ENCODE measurements around the gene ELL2.
A peak's percentile ranks its signal among the peaks of the same experiment; 100 is the strongest.
"Not testable (repeated sequence)": the region's sequence is repeated elsewhere in the genome, so short reads cannot be mapped to it uniquely, and the experiment has no call there.

The ELL2 gene

DNA sequence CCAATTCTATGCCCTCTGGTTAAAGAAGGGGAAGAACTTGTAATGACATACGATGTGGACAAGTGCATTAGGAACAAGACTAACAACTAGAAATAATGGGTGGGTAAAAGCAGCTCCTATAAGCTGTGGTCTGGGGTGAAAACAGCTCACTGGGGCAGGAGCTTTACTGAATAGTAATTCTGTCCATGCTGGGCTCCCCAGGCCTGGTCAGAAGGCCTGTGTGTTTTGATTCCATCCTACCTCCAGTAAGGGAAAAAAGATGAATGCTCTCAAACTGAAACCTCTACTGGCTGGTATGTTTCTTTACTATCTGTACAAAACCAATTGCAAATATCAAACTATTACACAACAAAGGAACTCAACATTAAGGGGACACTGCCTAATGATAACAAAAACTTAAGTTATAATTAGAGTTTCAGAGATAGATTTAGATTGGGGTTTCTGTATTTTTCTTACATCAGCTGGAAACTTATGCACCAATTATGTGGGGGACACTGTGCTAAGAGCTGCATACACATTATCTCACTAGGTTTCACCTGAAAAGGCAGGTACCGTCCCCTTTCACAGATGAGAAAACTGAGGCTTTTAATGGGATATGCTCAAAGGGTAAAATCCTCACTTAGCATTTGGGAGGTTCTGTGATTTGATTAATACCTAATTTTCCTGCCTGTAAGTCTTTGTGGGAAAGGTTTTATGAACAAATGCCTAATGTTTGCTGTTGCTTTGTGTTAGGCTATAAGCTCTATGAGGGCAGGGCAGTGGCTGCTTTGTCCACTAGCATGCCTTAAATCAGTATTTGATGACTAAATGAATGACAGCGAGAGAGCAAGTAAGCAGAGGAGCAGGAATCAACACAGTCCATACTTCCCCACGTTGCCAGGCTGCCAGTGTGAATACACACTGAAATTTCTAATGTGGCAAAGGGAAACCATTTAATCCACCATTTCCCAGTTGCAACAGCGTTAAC is 53.6 kb downstream of the ELL2 start:
- no peak for DNase-seq (ENCODE audit: low spot score)

DNA sequence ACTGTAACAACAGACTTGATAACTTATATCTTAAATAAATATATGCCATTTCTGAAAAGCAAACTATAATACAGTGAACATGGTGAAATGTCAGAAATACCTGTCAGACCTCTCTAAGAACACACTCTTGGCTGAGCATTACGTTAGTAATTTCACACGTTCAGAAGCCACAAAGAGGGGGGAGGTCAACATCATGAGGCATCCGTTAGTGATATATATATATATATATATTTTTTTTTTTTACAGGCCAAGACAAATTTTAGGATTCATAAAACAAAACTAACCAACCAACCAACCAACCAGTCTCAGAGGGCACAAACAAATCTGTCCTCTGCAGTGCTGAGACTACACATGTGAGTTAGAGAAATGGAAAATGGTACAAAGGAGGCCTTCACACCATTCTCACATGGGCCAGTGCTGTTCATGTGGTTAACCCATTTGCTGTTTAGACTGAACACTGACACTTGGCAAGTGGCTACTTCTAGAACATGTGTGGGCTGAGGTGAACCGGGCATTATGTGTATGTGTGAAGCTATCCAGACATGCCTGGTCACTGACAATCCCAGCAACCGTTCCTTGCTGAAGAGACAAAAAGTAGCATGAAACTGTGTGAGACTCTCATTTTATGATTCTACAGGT is 54.5 kb downstream of the ELL2 start:
- DNase-seq (ENCODE audit: low spot score) = no peak

DNA sequence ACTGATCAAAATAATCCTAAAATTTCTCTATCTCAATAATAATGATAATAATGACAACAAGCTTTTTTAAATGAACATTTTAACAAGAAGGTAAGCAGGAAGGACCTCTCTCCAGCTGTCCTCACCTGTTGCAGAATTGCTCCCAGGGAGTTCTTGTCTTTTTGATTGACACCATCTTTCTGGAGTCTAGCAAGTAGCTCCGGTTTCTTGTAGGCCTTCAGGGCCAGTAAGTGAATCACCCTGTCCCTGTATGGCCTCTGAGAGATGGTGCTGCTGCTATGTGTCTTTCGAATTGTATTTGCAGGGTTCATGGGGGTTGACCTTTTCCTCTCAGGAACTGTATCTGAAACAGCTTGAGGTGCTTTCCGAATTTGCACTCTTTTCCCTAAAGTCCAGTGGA is 55.3 kb downstream of the ELL2 start:
- DNase-seq (ENCODE audit: low spot score) = not testable (repeated sequence)

DNA sequence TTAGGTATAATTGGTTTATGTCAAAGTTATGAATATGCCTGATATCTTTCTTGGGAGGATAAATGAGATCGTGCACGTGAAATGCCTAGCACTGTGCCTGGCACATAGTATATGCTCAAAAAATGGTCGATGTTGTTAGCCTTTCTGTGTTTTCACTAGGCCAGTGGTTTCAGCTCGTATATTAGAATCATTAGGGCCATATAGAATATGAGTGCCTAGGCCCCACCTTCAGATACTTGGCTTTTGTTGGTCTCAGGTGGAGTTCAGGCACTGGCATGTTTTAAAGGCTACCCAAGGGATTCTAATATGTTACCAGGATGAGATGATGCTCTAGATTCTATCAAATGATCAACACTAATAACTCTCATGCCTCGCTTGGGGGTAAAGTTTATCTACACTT is 56.8 kb downstream of the ELL2 start:
- no peak for DNase-seq (ENCODE audit: low spot score)

DNA sequence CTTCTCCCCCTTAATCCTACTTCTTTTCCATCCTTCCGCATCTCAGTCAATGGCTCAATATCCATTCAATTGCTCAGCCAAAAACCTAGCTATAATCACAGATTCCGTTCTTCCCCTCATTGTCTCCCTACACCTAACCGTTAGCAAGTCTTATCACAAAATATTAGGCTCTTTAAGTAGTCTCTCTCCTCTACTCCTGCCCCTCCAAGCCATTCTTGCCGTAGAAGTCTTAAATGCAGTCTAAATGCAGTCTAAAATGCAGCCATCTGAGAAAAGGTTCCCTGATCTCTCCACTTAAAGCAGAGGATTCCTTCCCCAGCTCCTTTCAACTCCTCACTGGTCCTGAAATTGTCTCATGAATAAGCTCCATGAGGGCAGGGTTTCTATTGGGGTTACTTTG is 57.8 kb downstream of the ELL2 start:
- no peak for DNase-seq (ENCODE audit: low spot score)

DNA sequence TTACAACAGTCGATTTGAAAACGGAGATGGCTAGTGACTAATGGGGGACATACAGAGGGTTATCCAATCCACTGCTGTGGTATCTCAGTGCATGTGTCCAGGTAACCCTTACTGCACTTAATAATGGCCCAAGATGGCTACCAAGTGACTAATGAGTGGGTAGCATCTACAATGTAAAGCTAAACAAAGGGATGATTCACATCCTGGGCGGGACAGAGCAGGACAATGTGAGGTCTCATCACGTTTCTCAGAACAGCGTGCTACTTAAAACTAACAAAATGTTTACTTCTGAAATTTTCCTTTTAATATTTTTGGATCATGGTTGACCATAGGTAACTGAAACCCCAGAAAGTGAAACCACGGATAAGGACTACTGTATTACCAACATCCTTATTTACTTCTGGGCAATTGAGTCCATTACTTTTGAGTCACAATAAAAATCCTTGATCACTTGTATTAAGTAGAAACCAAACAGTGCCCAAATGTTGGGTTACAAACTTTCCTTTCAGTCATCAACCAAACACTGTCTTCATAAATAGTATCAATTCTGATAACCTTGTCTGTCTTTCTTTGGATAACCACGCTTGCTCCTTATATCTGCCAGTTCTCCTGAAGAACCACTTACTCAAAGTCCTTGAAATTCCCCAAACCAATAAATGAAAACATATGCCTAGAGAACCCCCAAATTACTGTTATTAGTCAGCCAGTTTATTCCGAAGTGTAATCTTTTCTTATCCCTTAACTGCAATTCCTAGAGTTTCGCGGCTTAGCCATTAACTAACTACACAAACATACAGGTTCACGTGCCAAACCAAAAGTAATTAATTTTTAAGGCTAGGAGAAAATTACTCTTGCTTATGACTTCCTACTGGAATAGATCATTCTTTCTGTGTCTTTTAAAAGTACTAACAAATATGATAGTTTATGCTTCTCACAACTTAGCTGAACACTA is 59.7 kb downstream of the ELL2 start:
- peak; percentile 61 for DNase-seq (ENCODE audit: low spot score)

DNA sequence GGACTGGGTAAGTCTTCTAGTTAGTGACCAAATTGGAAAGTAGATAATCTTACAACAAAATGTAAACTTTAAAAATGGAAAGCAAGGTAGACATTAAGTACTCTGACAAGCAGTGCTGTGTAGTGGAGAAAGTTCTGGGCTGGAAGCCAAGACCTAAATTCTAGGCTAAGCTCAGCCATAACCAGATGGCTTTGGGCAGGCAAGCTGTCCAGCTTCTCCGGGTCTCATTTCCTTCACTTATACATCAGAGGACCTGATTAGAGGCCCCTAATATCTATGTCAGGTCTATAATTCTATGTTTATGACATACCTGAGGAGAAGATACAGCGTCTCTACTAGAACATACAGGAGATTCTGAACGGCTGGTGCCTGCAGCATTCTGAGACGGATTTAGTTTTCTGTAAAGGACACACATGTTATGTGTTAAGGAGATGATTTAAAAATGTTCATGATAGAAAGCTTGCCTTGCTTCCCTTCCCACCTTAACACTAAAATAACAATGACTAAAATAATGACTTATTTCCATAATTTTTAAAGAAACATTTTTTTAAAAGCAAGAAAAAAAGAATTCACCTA is 61.2 kb downstream of the ELL2 start:
- no peak for DNase-seq (ENCODE audit: low spot score)

DNA sequence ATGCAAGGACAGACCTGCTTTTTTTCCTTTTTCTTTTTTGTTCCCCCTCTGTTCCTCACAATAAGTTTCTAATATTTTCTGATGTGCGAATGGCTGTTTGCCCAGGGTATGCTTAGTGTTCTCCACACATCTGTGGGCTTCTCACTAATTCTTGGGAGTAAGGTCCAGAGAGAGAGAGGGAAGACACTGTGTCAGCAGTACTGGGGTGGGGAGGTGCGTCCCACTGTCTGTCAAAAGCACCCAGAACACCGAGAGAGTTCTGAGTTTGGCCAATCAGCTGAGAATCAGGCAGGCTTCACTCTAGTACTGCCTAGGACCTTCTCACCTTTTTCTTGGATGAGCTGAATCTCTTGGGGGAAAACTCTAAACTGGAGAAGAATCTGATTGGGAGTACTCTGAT is 61.8 kb downstream of the ELL2 start:
- DNase-seq (ENCODE audit: low spot score) = no peak

DNA sequence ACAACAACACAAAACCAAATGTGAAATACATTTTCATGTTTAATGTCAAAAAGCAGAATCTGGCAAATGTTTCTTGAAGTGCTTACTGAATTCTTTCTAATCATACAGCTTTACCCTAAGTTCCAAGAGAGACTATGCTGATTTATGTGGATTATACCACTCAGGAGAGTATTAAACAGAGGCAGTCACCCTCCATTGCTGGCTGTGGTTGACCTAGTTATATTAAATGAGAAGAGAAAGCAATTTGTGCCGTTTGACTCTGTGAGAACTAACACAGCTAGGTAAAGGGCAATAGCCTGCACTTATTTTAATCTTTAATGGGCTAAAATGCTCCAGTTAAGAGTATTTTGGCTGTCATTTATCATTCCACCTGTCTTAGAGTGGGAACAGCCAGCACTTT is 62.6 kb downstream of the ELL2 start:
- DNase-seq (ENCODE audit: low spot score) = no peak

DNA sequence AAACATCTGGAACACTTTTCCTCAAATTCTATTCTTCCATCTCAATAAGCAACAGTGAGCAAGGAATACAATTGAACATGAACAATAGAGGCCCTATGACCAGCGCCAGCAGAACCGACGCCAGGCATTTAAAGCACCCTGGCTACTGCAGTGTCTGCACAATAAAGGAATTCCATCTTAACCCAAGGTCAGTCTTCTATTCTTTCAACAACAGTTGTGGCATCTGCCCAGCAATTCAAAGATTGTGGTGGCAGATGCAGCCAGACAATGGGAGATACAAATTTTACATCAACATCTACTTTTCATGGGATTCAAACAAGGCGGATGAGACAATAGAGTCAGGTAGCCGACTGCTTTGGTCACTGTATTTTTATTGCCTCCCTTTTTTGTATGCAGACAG is 65.9 kb downstream of the ELL2 start:
- DNase-seq (ENCODE audit: low spot score) = no peak

DNA sequence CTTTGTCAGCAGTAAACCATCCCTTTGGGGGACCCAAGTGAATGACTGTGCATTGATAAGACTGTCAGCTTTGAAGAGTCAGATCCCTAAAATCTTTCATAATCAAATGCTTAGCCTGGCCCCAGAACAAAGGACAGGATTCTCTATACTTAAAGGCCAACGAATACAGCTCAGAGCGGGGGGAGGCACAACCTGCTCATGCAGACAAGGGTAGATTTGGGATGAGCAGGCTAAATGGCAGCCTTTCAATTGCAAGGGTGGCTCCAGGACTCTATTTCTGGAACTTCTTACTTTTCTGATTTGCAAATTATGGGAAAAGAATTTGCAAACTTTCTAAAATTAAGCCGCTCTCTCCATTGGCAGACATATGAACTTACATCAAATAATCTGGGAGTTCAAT is 66.4 kb downstream of the ELL2 start:
- DNase-seq (ENCODE audit: low spot score) = no peak

DNA sequence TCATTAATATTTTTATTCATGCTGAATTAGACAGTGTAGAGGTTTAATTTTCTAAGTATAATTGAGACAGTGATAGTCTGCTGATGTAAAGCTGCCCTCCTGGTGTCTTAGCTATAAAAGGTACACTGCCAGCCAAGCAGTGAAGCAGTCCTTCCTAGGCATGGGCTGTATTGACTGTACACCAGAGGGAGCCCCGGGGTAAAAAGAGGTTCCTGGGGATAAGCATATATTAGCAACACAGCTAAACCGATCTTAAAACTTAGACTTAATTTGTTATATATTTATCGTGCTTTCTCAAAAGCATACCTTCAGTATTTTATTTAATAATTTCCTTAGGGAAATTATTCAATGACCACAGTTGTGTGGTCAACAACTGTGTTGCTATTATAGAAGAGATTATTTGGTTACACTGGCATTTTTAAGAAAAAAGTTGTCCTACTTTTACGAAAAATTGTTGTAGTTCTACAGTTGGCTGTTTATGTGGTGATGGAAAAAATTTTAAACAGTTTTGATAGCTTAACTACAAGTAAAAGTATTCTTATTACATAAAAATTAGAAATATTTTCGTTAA is 68.8 kb downstream of the ELL2 start:
- peak; percentile 36 for DNase-seq (ENCODE audit: low spot score)

DNA sequence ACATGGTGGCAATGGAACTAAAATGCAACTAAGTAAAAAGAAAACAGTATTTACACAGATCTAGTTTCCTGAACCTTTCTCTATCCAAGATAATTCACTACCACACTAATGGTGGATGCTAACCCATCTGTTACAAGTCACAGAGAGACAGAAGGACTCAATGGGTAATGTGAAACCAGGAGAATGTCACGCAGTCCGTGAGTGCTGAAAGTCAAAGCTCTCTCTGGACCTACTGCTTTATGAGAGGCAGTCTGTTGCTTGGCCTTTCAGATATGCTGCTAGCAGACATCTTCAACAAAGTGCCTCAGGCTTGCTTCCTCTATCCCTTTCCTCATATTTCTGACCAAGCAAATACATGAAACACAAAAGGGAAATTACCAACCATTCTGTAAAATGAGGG is 70.2 kb downstream of the ELL2 start:
- DNase-seq (ENCODE audit: low spot score) = no peak

DNA sequence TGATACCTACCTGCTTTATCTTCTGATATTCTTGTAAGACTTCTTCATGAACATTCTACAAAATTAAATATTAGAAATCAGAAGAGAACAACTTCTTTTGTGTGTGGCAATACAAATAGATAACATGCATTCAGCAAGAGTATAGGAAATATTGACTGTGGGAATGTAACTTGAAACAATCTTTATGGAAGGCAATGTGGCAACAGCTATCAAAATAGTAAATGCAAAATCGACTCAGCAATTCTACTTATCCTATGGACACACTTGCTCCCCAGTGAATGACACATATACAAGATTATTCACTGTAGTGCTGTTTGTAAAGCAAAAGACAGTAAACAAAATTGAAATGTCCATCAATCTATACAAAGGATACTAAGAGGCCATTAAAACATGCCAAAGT is 72.6 kb downstream of the ELL2 start:
- no peak for DNase-seq (ENCODE audit: low spot score)

DNA sequence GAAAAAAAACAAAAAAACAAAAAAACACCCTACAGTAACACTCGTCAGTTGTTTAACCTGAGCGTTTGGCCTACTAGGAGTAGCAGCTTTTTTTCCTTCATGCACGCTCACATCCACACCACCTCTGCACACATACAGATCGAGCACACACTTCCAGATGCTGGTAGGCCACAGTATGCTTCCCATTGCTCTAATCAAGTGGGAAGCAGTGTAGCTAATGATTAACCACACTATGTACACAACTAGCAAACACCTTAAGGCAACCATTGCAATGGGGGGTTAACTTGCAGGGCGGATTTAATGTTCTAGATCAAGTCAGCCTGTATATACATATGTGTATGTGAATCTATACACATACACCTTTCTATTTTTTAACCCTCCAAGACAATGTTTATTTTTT is 73.7 kb downstream of the ELL2 start:
- peak; percentile 55 for DNase-seq (ENCODE audit: low spot score)

DNA sequence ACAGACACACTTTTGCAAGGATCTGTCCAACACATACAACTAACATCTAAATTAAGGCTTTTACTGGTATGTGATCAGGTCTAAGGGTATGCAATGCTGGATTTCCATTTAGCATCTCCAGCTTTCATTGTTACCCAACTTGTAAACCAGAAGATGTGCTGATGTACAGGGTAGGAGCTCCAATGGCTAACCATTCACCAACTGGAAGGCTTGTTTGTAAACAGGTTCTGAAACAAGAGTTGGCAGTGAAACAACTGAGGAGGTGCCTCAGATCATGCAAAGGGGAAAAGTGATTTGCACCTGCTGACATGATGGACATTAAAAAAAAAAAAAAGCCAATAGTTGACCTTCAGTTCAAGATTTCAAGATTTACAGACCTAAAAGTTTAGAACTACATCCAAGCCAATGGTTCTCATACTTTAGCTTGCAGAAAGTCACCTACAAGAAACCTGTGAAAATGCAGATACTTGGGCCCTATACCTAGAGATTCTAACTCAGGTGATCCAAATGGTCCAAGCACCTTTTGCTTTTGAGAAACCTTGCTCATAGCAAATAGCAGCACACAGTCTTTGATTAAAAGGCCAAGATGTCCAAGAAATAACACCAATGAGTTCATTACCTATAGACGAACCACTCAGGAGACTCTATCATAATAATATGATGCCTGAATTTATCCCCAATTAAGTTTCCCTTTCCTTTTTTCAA is 75.2 kb downstream of the ELL2 start:
- no peak for DNase-seq (ENCODE audit: low spot score)

DNA sequence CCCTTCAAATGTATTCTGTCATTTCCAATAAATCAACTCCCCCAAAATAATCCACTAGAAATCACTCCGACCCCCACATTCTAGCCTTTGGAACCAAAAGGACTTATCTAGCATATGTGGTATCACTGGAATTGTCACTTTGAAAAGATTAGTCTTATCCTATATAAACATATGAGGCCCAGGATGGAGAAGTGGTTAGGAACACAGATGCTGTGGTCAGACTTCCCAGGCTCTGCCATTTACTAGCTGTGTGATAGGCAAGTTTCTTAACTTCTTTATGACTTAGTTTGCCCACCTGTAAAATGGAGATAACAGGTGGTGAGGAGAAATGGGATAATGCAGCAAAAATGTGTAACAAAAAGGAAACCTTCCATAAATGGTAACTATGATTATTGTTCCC is 77.1 kb downstream of the ELL2 start:
- DNase-seq (ENCODE audit: low spot score) = no peak

DNA sequence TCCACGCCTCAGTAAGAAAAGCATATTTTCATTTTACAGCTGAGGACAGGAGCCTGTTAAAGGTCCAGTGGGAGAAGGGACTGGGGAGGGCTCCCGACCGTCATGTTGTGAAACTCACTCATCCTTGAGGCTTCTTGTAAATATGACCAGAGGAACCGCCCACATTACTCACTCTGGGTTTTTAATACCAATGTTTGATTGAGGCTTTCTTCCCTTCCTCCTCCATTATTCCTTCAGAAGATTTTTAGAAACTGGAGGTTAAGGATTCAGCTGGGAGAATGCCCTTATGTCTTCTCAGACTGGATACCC is 77.7 kb downstream of the ELL2 start:
- DNase-seq (ENCODE audit: low spot score) = no peak

DNA sequence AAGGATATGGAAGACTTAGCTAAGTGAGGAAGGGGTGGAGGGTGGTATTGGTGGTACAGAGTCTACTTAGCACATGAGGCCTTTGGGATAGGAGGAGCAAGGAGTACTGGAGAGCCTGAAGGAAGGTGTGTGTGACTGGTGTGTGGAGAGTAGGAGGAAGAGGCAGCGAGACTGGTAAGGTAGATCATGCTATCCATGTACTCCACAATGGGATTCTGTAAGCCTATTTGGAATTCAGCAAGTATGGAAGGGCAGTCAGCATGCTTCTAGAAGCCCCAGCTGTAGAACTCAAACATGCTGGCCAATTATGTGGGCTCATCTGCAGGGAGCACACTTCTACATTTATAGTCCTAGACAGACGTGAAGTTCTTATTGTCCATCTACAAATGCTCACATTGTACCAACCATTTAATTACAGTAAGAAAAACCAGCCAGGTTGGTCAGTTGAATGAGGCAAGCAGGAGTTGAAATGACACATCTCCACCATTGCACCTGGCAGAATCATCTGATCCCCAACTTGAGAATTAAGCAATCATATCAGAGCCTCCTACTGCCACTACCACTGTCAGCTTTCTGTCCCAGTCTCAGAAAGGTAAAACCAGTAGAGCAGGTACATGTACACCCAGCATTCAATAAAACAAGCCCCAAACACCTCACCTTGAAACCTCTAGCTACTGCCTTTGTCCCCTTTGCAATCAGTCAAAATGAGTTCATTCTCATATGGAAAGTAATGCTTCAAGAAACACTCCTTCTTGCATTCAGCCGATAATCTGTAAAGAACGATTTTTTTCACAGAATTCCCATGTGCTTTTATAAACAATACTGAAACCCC is 78.2 kb downstream of the ELL2 start:
- DNase-seq (ENCODE audit: low spot score) = no peak

DNA sequence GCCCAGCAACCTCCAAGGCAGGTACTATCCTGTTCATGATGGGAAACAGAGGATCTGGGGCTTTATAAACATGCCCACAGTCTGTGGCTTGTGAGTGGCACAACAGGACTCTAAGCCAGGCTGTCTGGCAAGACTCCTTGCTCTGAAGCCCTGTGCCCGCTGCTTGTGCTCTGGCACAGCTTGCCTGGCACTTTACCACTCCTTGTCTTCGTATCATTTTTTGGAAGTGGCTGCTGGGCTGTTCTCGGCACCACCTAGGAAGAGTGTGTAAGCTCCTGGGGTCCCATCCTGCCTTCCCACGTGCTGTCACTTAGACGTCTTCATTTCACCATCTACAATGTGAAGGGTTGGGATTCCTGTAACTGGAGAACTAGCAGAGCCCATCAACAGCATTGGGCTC is 79.8 kb downstream of the ELL2 start:
- no peak for DNase-seq (ENCODE audit: low spot score)

Data from SW480 (cell line).